Measurements from ENCODE around the gene SALL1.

DNA sequence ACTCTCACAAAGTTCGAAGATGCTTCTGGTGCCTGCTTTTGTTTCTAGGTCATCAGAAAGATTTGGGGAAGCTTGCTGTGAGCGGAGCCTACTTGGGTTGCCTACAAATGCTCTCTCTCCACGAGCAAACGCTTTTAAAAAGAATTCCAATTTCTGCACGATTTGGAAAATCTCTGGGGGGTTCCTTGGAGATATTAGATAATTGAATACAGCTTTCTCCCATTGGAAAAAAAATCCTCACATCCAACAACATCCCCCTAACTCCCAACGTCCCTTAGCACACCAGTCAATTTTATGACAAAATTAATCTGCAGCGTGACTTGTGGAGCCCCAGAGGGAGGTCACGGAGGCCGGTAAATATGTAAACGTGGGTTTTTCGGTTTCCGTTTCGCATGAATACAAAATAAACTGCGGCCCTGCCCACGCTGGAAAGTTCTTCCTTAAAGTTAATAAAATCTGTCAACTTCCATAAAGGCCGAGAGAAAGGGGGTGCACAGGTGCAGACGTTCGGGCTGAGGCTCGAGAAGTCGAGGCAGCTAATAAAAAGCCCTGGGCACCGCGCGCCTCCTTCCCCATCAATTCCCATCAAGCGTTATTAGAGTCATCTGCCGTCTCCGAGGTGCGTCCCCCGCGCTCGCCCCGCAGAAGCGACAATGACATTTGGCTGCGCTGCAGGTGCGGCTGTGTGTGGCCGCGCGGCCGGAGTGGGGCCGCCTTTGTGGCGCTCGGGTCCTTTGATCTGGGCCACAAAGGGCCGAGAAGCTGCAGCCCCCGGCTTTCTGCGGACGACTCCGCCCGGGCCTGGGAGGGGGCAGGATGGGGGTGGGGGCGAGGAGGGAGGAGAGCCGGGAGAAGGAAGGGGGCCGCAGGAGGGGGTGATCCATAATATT, 37.6 kb downstream of the SALL1 start:
- TF ChIP-seq POLR2AphosphoS5 (IDR thresholded peaks at IDR 0.05; ENCODE audit: insufficient read depth, low read depth, low read length) (no peak), MYC (IDR thresholded peaks at IDR 0.05; ENCODE audit: low read depth, low read length) (no peak)
- TF ChIP-seq, protein P1, sequence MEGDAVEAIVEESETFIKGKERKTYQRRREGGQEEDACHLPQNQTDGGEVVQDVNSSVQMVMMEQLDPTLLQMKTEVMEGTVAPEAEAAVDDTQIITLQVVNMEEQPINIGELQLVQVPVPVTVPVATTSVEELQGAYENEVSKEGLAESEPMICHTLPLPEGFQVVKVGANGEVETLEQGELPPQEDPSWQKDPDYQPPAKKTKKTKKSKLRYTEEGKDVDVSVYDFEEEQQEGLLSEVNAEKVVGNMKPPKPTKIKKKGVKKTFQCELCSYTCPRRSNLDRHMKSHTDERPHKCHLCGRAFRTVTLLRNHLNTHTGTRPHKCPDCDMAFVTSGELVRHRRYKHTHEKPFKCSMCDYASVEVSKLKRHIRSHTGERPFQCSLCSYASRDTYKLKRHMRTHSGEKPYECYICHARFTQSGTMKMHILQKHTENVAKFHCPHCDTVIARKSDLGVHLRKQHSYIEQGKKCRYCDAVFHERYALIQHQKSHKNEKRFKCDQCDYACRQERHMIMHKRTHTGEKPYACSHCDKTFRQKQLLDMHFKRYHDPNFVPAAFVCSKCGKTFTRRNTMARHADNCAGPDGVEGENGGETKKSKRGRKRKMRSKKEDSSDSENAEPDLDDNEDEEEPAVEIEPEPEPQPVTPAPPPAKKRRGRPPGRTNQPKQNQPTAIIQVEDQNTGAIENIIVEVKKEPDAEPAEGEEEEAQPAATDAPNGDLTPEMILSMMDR (IDR thresholded peaks at IDR 0.05; ENCODE audit: extremely low read depth in 1 of 2, insufficient read depth in 1 of 2, low read depth in 1 of 2, low read length in 2 of 2), result no peak
- TF ChIP-seq, protein P2, sequence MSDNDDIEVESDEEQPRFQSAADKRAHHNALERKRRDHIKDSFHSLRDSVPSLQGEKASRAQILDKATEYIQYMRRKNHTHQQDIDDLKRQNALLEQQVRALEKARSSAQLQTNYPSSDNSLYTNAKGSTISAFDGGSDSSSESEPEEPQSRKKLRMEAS (IDR thresholded peaks at IDR 0.05; ENCODE audit: insufficient read depth, insufficient read length), result no peak
